SK-N-SH (cell line): ENCODE measurements around the gene IQGAP1. TPM values are rescaled to one million over a fixed set of nuclear protein-coding genes. Genes with fewer than 3 reads are reported as not detected.
A peak's percentile ranks its signal among the peaks of the same experiment; 100 is the strongest.

Source experiments
- CTCF ChIA-PET: fragments of 300-600, 350-600 bp; formaldehyde crosslinking; extraction: SDS; loops from one replicate; lab custom pipeline; 2021; lab: Yijun Ruan, JAX
- POLR2A ChIA-PET: fragments of 350-600 bp; sonication (Branson Sonifier 250); formaldehyde crosslinking; extraction: SDS; loops from one replicate; lab custom pipeline; 2020; ENCODE audit warnings: antibody characterized with exemption, inconsistent platforms; lab: Yijun Ruan, JAX
- DNase-seq: peaks from one replicate; pipeline ENCODE4 v3.0.0; 2012
- H2AFZ ChIP-seq: fragments of 200-600 bp; sonication (generic); 2 replicates; pipeline ENCODE4 v1.8.1; 2016; ENCODE audit warnings: antibody characterized with exemption, mild to moderate bottlenecking, low read depth
- H3F3A ChIP-seq: fragments of 200-600 bp; sonication (generic); replicated peaks from 2 replicates; pipeline ENCODE3; 2016; ENCODE audit warnings: antibody characterized with exemption, mild to moderate bottlenecking; ENCODE audit not compliant: insufficient read depth
- H3K27ac ChIP-seq, 2 experiments: fragments of 200-500 bp in 1 of 2; fragments of 200-600 bp in 1 of 2; sonication (Bioruptor generic) in 1 of 2; sonication (generic), shearing (Covaris generic) in 1 of 2; 2 replicates each; pipeline versions ENCODE4 v1.5.1 to v1.6.1; 2014 to 2016; ENCODE audit warnings: low read depth in 2 of 2, inconsistent platforms in 1 of 2, low read length in 1 of 2, mild to moderate bottlenecking in 1 of 2, mixed read lengths in 1 of 2
- H3K27me3 ChIP-seq: fragments of 200-600 bp; sonication (generic), shearing (Covaris generic); 2 replicates; pipeline ENCODE4 v1.6.1; 2016; ENCODE audit warnings: mixed run types; ENCODE audit not compliant: insufficient read depth
- H3K36me3 ChIP-seq, 2 experiments: fragments of 200-500 bp in 1 of 2; fragments of 200-600 bp in 1 of 2; sonication (Bioruptor generic) in 1 of 2; sonication (generic) in 1 of 2; replicated peaks in 1 of 2; 2 replicates each; pipeline versions ENCODE3 to v1.5.1; 2014 to 2016; ENCODE audit warnings: low read length in 1 of 2, mild to moderate bottlenecking in 1 of 2; ENCODE audit not compliant: insufficient read depth in 2 of 2, control insufficient read depth in 1 of 2
- H3K4me1 ChIP-seq, 2 experiments: fragments of 200-500 bp in 1 of 2; fragments of 200-600 bp in 1 of 2; sonication (Bioruptor generic) in 1 of 2; sonication (generic), shearing (Covaris generic) in 1 of 2; 2 replicates each; pipeline versions ENCODE4 v1.5.1 to v1.6.1; 2014 to 2016; ENCODE audit warnings: low read depth in 1 of 2, low read length in 1 of 2, mixed run types in 1 of 2; ENCODE audit not compliant: insufficient read depth in 2 of 2, control insufficient read depth in 1 of 2
- H3K4me2 ChIP-seq: fragments of 200-600 bp; sonication (generic), shearing (Covaris generic); 2 replicates; pipeline ENCODE4 v1.6.1; 2017; ENCODE audit warnings: mixed run types
- H3K4me3 ChIP-seq, 2 experiments: fragments of 200-500 bp in 1 of 2; fragments of 200-600 bp in 1 of 2; sonication (Bioruptor generic) in 1 of 2; sonication (generic), shearing (Covaris generic) in 1 of 2; 2 replicates each; pipeline versions ENCODE4 v1.5.1 to v1.8.1; 2014 to 2016; ENCODE audit warnings: low read depth in 2 of 2, inconsistent platforms in 1 of 2, low read length in 1 of 2, mild to moderate bottlenecking in 1 of 2, mixed read lengths in 1 of 2, moderate library complexity in 1 of 2
- H3K79me2 ChIP-seq: fragments of 200-600 bp; sonication (generic); 2 replicates; pipeline ENCODE4 v1.8.1; 2017; ENCODE audit warnings: mild to moderate bottlenecking; ENCODE audit not compliant: insufficient read depth
- H3K9ac ChIP-seq: fragments of 200-600 bp; sonication (generic); 2 replicates; pipeline ENCODE4 v1.6.1; 2017; ENCODE audit warnings: mixed run types
- H3K9me2 ChIP-seq: fragments of 200-600 bp; sonication (generic); 2 replicates; pipeline ENCODE4 v1.6.1; 2017; ENCODE audit warnings: mixed run types
- H3K9me3 ChIP-seq: fragments of 200-600 bp; sonication (generic); 2 replicates; pipeline ENCODE4 v1.6.1; 2017; ENCODE audit warnings: mixed run types, mild to moderate bottlenecking, moderate library complexity
- H4K20me1 ChIP-seq: fragments of 200-600 bp; sonication (generic); 2 replicates; pipeline ENCODE4 v1.6.1; 2017; ENCODE audit warnings: mild to moderate bottlenecking, mixed run types; ENCODE audit not compliant: insufficient read depth
- EP300 ChIP-seq, 2 experiments: IDR thresholded peaks; 2 replicates each; pipeline versions ENCODE4 v1.4.0 to v1.6.1; 2012; ENCODE audit warnings: borderline replicate concordance in 1 of 2, low read depth in 1 of 2, low read length in 1 of 2
- MAX ChIP-seq: IDR thresholded peaks from 2 replicates; pipeline ENCODE4 v1.4.0; 2012; ENCODE audit warnings: low read depth
- MXI1 ChIP-seq: IDR thresholded peaks from 2 replicates; pipeline ENCODE4 v1.6.1; 2012; ENCODE audit warnings: mild to moderate bottlenecking, low read depth, low read length, improper control_type of control experiment
- POLR2AphosphoS5 ChIP-seq: IDR thresholded peaks from 2 replicates; pipeline ENCODE4 v1.6.1; 2012; ENCODE audit warnings: low read depth, low read length
- SMC3 ChIP-seq: IDR thresholded peaks from 2 replicates; pipeline ENCODE4 v1.6.1; 2012; ENCODE audit warnings: low read depth, low read length, improper control_type of control experiment
- TCF12 ChIP-seq: IDR thresholded peaks from 2 replicates; pipeline ENCODE4 v1.4.0; 2012
- WGBS: methylation state at CpG from one replicate; pipeline ENCODE4 v1.1.6; 2017; ENCODE audit warnings: low lambda C conversion rate; 5-methylcytosine and 5-hydroxymethylcytosine counted together
- polyA plus RNA-seq, 3 experiments: library from polyadenylated mRNA; depleted of rRNA; stranded (reverse); fragments of >200 nt; gene quantifications; 2 replicates each; pipeline ENCODE4 v1.2.3, GENCODE V29; 2012

The IQGAP1 gene
- polyA plus RNA-seq, 1 of the 3 experiments (the other 2 are of a cell fraction): 56.5 TPM

- no peaks in the 10 kb centered on the region for H3K9me3 ChIP-seq
- peak within 1 kb of the TSS; percentile 95 for H2AFZ ChIP-seq
- H3K27ac ChIP-seq: peak within 1 kb of the TSS; percentile 71 to 81
- H3K36me3 ChIP-seq: no peaks in the 10 kb centered on the region
- CTCF ChIA-PET: interaction anchor here (0.7 to 2.2 kb wide), 5 partner anchors 10 to 85 kb away, joined by 3 to 7 read pairs (median 4); no protein-coding TSS in a partner anchor
- WGBS: 27% methylated on average over 4 of the region's 104 CpGs
- H4K20me1 ChIP-seq: peaks cover 21% of the 10 kb centered on the region
- peaks cover 5% of the 10 kb centered on the region for H3F3A ChIP-seq
- DNase-seq: peak; percentile 94
- peak within 1 kb of the TSS; percentile 81 for H3K9ac ChIP-seq
- no peaks in the 10 kb centered on the region for H3K27me3 ChIP-seq
- peak within 1 kb of the TSS; percentile 82 for H3K4me2 ChIP-seq
- peaks cover 44% of the 10 kb centered on the region for H3K79me2 ChIP-seq
- peak within 1 kb of the TSS; percentile 77 to 86 for H3K4me3 ChIP-seq
- TF ChIP-seq MAX: peak; percentile 60; the same call in 1 of the 2 replicates
- TF ChIP-seq MXI1: no peak
- TF ChIP-seq POLR2AphosphoS5: peak; percentile 54; the same call in 1 of the 2 replicates
- POLR2A ChIA-PET: interaction anchor here (0.5 to 1.7 kb wide), 3 partner anchors 13 to 135 kb away, joined by 3 to 8 read pairs (median 3); no protein-coding TSS in a partner anchor
- peaks cover 5 to 8% of the 10 kb centered on the region in 2 experiments; a peak in 2 of 4 replicates for H3K4me1 ChIP-seq
- H3K9me2 ChIP-seq: no peaks in the 10 kb centered on the region
These were observed 141.6 kb downstream of the IQGAP1 start, which contains the start of gene CRTC3 for GRCh38 chr15:90529371-90530249. CRTC3 (plus strand) TSS chr15:90529923; CDS start chr15:90530072, 149 bp downstream.

GRCh38 chr15:90530250-90531051 lies 142.4 kb downstream of the IQGAP1 start:
- H3K9me3 ChIP-seq: no peaks in the 10 kb centered on the region
- H3K36me3 ChIP-seq: no peaks in the 10 kb centered on the region
- peak overlapping the region; percentile 77 to 86 for H3K4me3 ChIP-seq
- H3K4me2 ChIP-seq: peak overlapping the region; percentile 80
- H3K27me3 ChIP-seq: no peaks in the 10 kb centered on the region
- H2AFZ ChIP-seq: peak overlapping the region; percentile 77; the same call in 1 of the 2 replicates
- peaks cover 5% of the 10 kb centered on the region for H3F3A ChIP-seq
- peaks cover 8 to 9% of the 10 kb centered on the region in 2 experiments; a peak in 3 of 4 replicates for H3K4me1 ChIP-seq
- peak overlapping the region; percentile 81 for H3K9ac ChIP-seq
- DNase-seq: peak; percentile 86
- TF ChIP-seq TCF12: no peak
- TF ChIP-seq MXI1: peak; percentile 3; the same call in 1 of the 2 replicates
- no peak for TF ChIP-seq EP300 (IDR thresholded peaks at IDR 0.05; ENCODE audit: borderline replicate concordance in 1 of 2, low read depth in 1 of 2, low read length in 1 of 2)
- no peak for TF ChIP-seq SMC3
- TF ChIP-seq, all 33 proteins: peak for 1
- Histone ChIP-seq H3K9me2 (no peaks in the 10 kb centered on the region), H3K79me2 (peaks cover 52% of the 10 kb centered on the region), H3K27ac (peak overlapping the region; percentile 71 to 81), H4K20me1 (peaks cover 25% of the 10 kb centered on the region)
- CTCF ChIA-PET: interaction anchor here (1.0 to 2.2 kb wide), 6 partner anchors 9 to 68 kb away, joined by 3 to 7 read pairs (median 4); no protein-coding TSS in a partner anchor
- WGBS: under 1% methylated on average over 13 of the region's 76 CpGs
- POLR2A ChIA-PET: interaction anchor here (0.6 to 1.7 kb wide), 3 partner anchors 12 to 152 kb away, joined by 3 to 8 read pairs (median 3); no protein-coding TSS in a partner anchor
